Body of pancreas (tissue), 4 donors: Measurements from ENCODE around the gene ZP1.

Source experiments
- CTCF ChIP-seq, 7 experiments: fragments of 450-650 bp in 4 of 7; fragments of 200-600 bp in 3 of 7; sonication (generic) in 3 of 7; IDR thresholded peaks; one replicate each; pipeline ENCODE4 v1.5.1; 2016 to 2019; ENCODE audit warnings: antibody characterized with exemption in 7 of 7
- POLR2A ChIP-seq, 3 donors: fragments of 450-650 bp; IDR thresholded peaks; one replicate each; pipeline ENCODE4 v1.6.1; 2016; ENCODE audit warnings: antibody characterized with exemption in 3 of 3, mild to moderate bottlenecking in 2 of 3

GRCh38 chr11:60871378-60872061 lies 4.2 kb downstream of the ZP1 start:
- TF ChIP-seq CTCF (IDR thresholded peaks at IDR 0.05) (no peak), POLR2A (IDR thresholded peaks at IDR 0.05) (no peak)
